NCI-H460 (cell line): ENCODE measurements around the gene WBP1L. TPM values are rescaled to one million over a fixed set of nuclear protein-coding genes. Genes with fewer than 3 reads are reported as not detected.
"Not testable (repeated sequence)": the region's sequence is repeated elsewhere in the genome, so short reads cannot be mapped to it uniquely, and the experiment has no call there.

Experiments used
- DNase-seq: peaks from one replicate; pipeline ENCODE4 v3.0.0-alpha.2; 2016; ENCODE audit warnings: low read depth; ENCODE audit errors: extremely low read depth
- total RNA-seq: library from RNA; depleted of rRNA; stranded (reverse); fragments of >200 nt; shearing (Covaris generic); gene quantifications from 2 replicates; pipeline ENCODE4 v1.2.3, GENCODE V29; 2014

The WBP1L gene
- total RNA-seq, 1 experiment from 2014 or later, result 12.8 TPM

- DNase-seq, result no peak
Measured at GRCh38 chr10:102832987-102833386, 89.2 kb downstream of the WBP1L start.

GRCh38 chr10:102834143-102834542, 90.4 kb downstream of the WBP1L start:
- no peak for DNase-seq

DNA sequence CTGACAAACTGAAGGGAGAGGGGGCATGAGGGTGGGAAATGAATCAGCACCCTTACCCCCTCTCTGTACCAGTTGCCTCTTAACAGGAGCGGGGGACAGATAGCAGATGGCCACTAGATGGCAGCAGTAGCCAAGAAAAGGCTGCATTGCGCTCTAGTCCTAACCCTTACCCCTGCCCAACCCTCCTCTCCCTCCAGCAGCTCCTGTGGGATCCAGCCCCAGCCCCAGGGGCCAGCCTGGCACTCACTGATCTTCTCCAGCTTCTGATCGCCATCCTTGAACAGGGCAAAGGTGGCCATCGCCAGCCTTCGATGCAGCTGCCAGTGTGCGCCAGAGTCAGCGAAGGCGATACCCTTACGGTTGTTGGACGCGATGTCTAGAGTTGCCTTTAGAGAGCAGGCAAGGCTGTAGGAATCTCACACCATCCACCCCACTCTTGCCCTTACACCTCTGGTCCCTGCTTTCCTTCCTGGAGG, 91.3 kb downstream of the WBP1L start:
- DNase-seq, result peak; percentile 78

DNA sequence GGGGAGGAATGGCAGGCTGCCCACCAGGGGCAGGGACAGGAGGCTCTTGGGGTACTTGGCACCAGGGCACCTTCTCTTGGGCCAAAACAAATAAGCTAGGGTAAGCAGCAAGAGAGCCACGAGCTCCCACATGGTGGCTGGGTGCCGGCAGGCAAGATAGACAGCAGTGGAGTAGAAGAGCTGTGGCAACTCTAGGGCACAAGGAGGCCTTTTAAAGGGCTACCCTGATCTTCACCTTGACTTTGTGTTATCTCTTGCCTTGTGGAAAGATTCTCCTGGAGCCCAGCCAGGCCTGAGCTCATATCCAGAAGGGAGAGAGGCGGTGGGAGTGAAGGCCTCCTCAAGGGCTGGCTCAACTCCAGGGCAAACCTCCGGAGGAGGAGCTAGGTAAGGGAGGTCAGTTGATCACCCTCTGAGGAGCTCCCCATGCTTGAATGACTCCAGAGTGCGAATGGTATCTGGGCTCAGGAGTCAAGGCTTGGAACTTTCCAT, 93.5 kb downstream of the WBP1L start, which contains the start of gene CYP17A1:
Gene CYP17A1, minus strand, starts transcription at position 184 of the 492 bp plus-strand sequence. Its CDS starts 52 bp downstream, at position 132.
- no peak for DNase-seq

DNA sequence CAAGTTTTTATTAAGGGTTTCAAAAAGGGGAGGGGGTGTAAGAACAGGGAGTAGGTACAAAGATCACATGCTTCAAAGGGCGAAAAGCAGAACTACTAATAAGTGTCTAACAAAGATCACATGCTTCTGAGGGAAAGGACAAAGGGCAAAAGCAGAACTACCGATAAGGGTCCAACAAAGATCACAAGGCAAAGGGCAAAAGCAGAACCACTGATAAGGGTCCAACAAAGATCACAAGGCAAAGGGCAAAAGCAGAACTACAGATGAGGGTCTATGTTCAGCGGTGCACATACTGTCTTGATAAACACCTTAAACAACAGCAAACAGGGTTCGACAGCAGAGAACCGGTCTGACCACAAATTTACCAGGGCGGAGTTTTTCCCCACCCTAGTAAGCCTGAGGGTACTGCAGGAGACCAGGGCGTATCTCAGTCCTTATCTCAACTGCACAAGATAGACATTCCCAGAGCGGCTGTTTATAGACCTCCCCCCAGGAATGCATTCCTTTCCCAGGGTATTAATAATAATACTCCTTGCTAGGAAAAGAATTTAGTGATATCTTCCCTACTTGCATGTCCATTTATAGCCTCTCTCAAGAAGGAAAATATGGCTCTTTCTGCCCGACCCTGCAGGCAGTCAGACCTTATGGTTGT, 94.7 kb downstream of the WBP1L start:
- not testable (repeated sequence) for DNase-seq

GRCh38 chr10:102841827-102842345, 98.1 kb downstream of the WBP1L start:
- DNase-seq, result no peak

- DNase-seq, result not testable (repeated sequence)
Measured at GRCh38 chr10:102843139-102843538, 99.4 kb downstream of the WBP1L start.

DNA sequence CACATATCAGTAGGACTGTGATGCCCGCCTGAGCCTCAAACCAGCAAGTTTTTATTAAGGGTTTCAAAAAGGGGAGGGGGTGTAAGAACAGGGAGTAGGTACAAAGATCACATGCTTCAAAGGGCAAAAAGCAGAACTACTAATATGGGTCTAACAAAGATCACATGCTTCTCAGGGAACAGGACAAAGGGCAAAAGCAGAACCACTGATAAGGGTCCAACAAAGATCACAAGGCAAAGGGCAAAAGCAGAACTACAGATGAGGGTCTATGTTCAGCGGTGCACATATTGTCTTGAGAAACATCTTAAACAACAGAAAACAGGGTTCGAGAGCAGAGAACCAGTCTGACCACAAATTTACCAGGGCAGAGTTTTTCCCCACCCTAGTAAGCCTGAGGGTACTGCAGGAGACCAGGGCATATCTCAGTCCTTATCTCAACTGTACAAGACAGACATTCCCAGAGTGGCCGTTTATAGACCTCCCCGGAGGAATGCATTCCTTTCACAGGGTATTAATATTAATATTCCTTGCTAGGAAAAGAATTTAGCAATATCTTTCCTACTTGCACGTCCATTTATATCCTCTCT, 100.5 kb downstream of the WBP1L start:
- not testable (repeated sequence) for DNase-seq

DNA sequence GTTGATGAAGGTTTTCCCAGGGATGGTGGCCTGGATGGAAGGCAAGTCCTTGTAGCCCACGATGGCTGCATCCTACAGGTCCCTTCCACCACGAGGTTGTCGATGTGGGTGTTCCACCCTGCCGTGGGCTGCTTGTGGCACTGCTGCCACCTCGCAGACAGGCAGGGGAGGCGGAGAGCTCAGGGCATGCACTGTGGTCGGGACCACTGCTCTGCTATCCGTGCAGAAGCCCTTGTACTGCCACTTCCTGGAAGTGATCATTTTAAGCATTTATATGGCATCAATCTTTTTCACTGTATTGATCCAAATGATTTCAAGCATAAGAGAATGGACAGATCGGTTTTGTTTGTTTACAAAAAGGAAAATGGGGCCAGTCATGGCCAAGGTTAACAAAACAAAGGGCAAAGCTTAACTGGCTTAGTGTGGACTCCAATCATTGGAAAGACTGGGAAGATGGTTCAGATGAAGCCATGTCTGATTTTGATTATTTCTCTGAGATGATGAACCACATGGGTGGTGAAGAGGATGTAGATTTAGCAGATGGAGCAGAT, 101.7 kb downstream of the WBP1L start:
- DNase-seq, result no peak

DNA sequence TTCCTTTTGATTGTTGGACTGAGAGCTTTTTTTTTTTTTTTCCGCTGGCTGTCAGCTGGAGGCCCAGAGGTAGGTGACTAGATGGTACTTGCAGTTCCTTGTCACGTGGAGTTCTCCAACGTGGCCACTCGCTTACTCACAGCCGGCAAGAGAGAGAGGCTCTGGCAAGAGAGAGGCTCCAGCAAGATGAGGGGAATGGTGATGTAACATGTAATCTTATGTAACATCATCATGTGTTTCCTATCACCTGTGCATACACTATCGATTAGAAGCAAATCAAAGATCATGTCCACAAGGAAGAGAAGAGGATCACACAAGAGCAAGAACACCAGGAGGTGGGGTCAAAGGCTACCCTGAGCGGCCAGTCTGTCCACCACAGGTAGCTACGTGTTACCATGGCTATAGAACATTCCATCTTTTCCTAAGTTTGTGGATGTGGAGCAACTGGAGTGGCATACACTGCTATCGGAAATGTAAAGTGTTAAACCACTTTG, 106.3 kb downstream of the WBP1L start:
- DNase-seq, result no peak

- not testable (repeated sequence) for DNase-seq
Measured at GRCh38 chr10:102853237-102853636, 109.5 kb downstream of the WBP1L start.

- DNase-seq, result peak; percentile 46
Measured at GRCh38 chr10:102855731-102856436, 112.1 kb downstream of the WBP1L start.

GRCh38 chr10:102856758-102857424, 113.1 kb downstream of the WBP1L start:
- DNase-seq, result no peak

- DNase-seq, result no peak
Measured at GRCh38 chr10:102859911-102860310, 116.2 kb downstream of the WBP1L start.

DNA sequence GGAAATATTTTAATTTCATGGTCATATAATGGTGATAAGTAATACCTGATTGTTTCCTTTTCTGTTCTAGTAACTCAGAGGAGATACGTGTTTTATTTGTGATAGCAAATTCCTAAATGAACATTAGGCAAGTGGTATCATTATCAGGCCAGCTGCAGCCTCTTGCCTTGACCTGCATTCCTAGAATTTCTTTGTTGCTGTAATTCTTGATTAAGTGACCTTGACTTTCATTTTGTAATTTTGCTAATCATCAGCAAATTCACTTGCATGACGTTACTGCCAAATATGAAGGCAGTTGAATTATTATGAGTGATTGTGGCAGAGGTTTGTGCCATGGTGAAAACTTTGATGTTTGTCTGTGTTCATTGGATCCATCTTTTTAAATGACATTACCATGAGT, 119.9 kb downstream of the WBP1L start:
- no peak for DNase-seq

- DNase-seq, result no peak
Measured at GRCh38 chr10:102865620-102866019, 121.9 kb downstream of the WBP1L start.
